ENCODE results near the gene JUN.

The JUN gene

DNA sequence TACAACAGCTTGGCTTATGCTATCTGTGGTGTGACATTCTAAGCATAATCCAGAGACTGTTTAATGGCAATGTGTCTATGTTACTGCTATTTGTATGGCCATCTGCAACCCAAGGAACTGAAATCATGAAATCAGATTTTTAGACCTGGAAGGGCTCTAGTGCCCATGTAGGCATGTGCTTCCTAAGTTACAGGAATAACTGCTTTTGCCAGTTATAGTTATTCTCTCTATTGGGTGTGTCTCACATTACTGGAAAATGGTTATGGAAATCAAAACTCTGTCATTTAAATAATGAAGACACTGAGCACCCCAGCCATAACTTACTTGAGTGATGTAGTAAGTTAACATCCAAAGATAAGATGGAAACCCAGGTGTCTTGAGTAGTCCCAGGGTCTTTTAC, 12.6 kb upstream of the JUN start:
- Histone ChIP-seq H3K4me1 (ENCODE audit: insufficient read depth, low read length, poor library complexity, severe bottlenecking) (no peaks in the 10 kb centered on the region), H4K20me1 (ENCODE audit: insufficient read depth, low read length, poor library complexity, severe bottlenecking) (no peaks in the 10 kb centered on the region), H3K4me3 (ENCODE audit: low read length, poor library complexity, severe bottlenecking) (no peak overlapping the region), H3K36me3 (ENCODE audit: insufficient read depth, low read length) (no peaks in the 10 kb centered on the region), H3K9me3 (ENCODE audit: insufficient read depth, low read depth, low read length) (no peaks in the 10 kb centered on the region), H3K4me2 (ENCODE audit: low read depth, low read length, poor library complexity, severe bottlenecking) (no peak overlapping the region), H3K9ac (ENCODE audit: low read depth, low read length, poor library complexity, severe bottlenecking) (no peak overlapping the region), H3K79me2 (ENCODE audit: insufficient read depth, low read length) (no peaks in the 10 kb centered on the region), H3F3A (ENCODE audit: low read depth) (no peaks in the 10 kb centered on the region), H2AFZ (ENCODE audit: low read length) (no peak overlapping the region), H3K27me3 (ENCODE audit: insufficient read depth, low read length, poor library complexity, severe bottlenecking) (no peaks in the 10 kb centered on the region), H3K9me2 (replicated peaks; ENCODE audit: low read depth, low read length) (no peaks in the 10 kb centered on the region)
- TF ChIP-seq, protein P1, sequence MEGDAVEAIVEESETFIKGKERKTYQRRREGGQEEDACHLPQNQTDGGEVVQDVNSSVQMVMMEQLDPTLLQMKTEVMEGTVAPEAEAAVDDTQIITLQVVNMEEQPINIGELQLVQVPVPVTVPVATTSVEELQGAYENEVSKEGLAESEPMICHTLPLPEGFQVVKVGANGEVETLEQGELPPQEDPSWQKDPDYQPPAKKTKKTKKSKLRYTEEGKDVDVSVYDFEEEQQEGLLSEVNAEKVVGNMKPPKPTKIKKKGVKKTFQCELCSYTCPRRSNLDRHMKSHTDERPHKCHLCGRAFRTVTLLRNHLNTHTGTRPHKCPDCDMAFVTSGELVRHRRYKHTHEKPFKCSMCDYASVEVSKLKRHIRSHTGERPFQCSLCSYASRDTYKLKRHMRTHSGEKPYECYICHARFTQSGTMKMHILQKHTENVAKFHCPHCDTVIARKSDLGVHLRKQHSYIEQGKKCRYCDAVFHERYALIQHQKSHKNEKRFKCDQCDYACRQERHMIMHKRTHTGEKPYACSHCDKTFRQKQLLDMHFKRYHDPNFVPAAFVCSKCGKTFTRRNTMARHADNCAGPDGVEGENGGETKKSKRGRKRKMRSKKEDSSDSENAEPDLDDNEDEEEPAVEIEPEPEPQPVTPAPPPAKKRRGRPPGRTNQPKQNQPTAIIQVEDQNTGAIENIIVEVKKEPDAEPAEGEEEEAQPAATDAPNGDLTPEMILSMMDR (conservative IDR thresholded peaks at IDR 0.05; ENCODE audit: low read length): no peak
- TF ChIP-seq EZH2phosphoT487 (IDR thresholded peaks at IDR 0.05; ENCODE audit: borderline replicate concordance): no peak

GRCh38 chr1:58794585-58794984, 10.7 kb upstream of the JUN start:
- no peaks in the 10 kb centered on the region for H4K20me1 ChIP-seq (ENCODE audit: insufficient read depth, low read length, poor library complexity, severe bottlenecking)
- no peak overlapping the region for H3K9ac ChIP-seq (ENCODE audit: low read depth, low read length, poor library complexity, severe bottlenecking)
- no peaks in the 10 kb centered on the region for H3K9me3 ChIP-seq (ENCODE audit: insufficient read depth, low read depth, low read length)
- no peaks in the 10 kb centered on the region for H3F3A ChIP-seq (ENCODE audit: low read depth)
- no peaks in the 10 kb centered on the region for H3K4me1 ChIP-seq (ENCODE audit: insufficient read depth, low read length, poor library complexity, severe bottlenecking)
- TF ChIP-seq, protein P1 (conservative IDR thresholded peaks at IDR 0.05; ENCODE audit: low read length): no peak
- TF ChIP-seq EZH2phosphoT487 (IDR thresholded peaks at IDR 0.05; ENCODE audit: borderline replicate concordance): no peak
- no peak overlapping the region for H3K4me3 ChIP-seq (ENCODE audit: low read length, poor library complexity, severe bottlenecking)
- H3K36me3 ChIP-seq (ENCODE audit: insufficient read depth, low read length): no peaks in the 10 kb centered on the region
- H3K4me2 ChIP-seq (ENCODE audit: low read depth, low read length, poor library complexity, severe bottlenecking): no peak overlapping the region
- H3K79me2 ChIP-seq (ENCODE audit: insufficient read depth, low read length): no peaks in the 10 kb centered on the region
- H3K27me3 ChIP-seq (ENCODE audit: insufficient read depth, low read length, poor library complexity, severe bottlenecking): no peaks in the 10 kb centered on the region
- H3K9me2 ChIP-seq (replicated peaks; ENCODE audit: low read depth, low read length): no peaks in the 10 kb centered on the region
- no peak overlapping the region for H2AFZ ChIP-seq (ENCODE audit: low read length)

GRCh38 chr1:58792846-58793245, 9.0 kb upstream of the JUN start:
- no peaks in the 10 kb centered on the region for H3K9me3 ChIP-seq (ENCODE audit: insufficient read depth, low read depth, low read length)
- no peaks in the 10 kb centered on the region for H3K79me2 ChIP-seq (ENCODE audit: insufficient read depth, low read length)
- H3K4me2 ChIP-seq (ENCODE audit: low read depth, low read length, poor library complexity, severe bottlenecking): no peak overlapping the region
- TF ChIP-seq, protein P1 (conservative IDR thresholded peaks at IDR 0.05; ENCODE audit: low read length): no peak
- no peak for TF ChIP-seq EZH2phosphoT487 (IDR thresholded peaks at IDR 0.05; ENCODE audit: borderline replicate concordance)
- H3K4me3 ChIP-seq (ENCODE audit: low read length, poor library complexity, severe bottlenecking): no peak overlapping the region
- no peak overlapping the region for H3K9ac ChIP-seq (ENCODE audit: low read depth, low read length, poor library complexity, severe bottlenecking)
- no peaks in the 10 kb centered on the region for H3K36me3 ChIP-seq (ENCODE audit: insufficient read depth, low read length)
- H3K27me3 ChIP-seq (ENCODE audit: insufficient read depth, low read length, poor library complexity, severe bottlenecking): no peaks in the 10 kb centered on the region
- no peak overlapping the region for H2AFZ ChIP-seq (ENCODE audit: low read length)
- no peaks in the 10 kb centered on the region for H3F3A ChIP-seq (ENCODE audit: low read depth)
- H3K9me2 ChIP-seq (replicated peaks; ENCODE audit: low read depth, low read length): no peaks in the 10 kb centered on the region
- no peaks in the 10 kb centered on the region for H4K20me1 ChIP-seq (ENCODE audit: insufficient read depth, low read length, poor library complexity, severe bottlenecking)
- H3K4me1 ChIP-seq (ENCODE audit: insufficient read depth, low read length, poor library complexity, severe bottlenecking): no peaks in the 10 kb centered on the region

Data from Loucy (cell line).